Stimulated activated CD4-positive, alpha-beta T cell treated with anti-CD3 and anti-CD28 coated beads, Interleukin-2, amount 100 ng/mL, for 4 hours (primary cell): ENCODE data around the gene ZNF443.
A peak's percentile ranks its signal among the peaks of the same experiment; 100 is the strongest.
"Not testable (repeated sequence)": the region's sequence is repeated elsewhere in the genome, so short reads cannot be mapped to it uniquely, and the experiment has no call there.

Source experiments
- DNase-seq: peaks from one replicate; pipeline ENCODE4 v3.0.0-alpha.2; 2020; ENCODE audit warnings: low read depth

ZNF443 gene

GRCh38 chr19:12417273-12417672, 23.5 kb downstream of the ZNF443 start:
- DNase-seq, result not testable (repeated sequence)

DNA sequence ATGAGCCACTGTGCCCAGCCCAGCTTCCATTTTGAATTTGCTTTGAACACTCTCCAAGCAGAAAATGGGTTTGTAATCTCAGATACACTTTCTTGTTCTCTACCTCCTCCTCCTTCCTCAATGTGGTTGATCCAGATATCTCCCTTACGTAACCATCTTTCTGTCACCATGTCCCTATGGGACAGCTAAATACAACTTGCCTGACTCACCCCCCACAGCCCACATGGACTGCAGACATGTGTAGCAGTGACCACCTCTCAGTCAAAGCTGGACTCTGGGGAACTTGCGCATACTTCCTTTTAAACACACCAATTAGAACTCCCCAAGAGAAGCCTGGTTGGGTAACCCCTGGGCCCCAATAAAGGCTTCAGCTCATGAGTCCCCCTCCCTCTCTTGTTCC, 28.9 kb downstream of the ZNF443 start:
- DNase-seq, result no peak

DNA sequence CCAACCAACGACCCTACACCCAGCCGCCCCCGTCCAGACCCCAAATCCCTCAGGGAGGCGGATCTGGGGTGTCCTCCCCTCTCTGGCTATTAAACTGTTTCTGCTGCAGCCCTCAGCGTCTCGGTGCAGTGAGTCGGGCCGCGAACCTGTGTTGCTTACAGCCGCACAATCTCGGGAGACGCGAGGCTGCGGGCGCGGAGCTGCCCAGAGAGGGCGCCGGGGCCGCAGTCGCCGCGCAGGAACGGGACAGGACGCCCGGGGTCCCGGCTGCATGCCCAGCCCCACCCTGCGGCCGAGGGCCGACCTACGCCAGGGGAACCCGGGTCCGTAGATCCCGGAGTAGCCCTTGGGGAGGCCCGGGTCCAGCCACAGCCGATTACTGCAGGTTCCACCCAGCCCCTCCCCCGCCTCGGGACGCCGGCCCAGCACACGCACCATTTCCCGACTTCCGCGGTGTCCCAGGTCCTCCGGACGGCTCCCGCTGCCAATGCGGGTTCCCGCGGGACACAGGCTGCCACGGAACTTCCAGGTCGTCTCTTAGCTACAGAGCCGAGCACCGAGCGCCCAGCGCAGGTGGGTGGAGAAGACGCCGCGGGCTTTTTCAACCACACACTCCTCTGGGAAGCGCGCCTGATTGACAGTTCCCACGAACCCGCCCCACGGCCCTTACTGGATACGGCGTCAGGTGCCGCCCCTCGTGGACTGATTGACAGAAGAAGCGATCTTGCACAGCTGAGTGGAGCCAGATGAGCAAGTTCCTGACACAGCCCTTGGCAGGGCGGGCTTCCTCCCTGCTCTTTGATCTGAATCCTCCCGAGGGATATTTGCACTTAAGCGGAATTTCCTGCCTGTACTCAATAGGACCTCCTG, 40.0 kb downstream of the ZNF443 start, which contains the start of gene ZNF799:
Gene ZNF799 (minus strand): TSS at position 639 of the 870 bp plus-strand sequence. CDS start 201 bp downstream, at position 438.
- DNase-seq, result peak; percentile 75

GRCh38 chr19:12399901-12400632, 40.8 kb downstream of the ZNF443 start:
- peak; percentile 25 for DNase-seq

GRCh38 chr19:12391148-12391547, 49.7 kb downstream of the ZNF443 start:
- DNase-seq, result not testable (repeated sequence)

DNA sequence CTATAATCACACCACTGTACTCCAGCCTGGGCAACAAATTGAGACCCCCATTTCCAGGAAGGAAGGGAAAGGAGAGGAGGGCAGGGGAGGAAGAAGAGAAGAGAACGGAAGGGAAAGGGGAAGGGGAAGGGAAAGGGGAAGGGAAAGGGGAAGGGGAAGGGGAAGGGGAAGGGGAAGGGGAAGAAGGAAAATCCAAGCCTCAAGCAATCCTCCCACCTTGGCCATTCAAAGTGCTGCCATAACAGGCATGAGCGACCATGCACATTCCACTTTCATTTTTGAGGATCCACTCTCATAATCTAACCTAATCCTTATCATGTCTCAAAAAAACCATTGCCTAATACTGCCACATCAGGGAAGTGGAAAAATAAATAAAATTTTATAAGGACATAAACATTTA, 54.5 kb downstream of the ZNF443 start:
- DNase-seq, result not testable (repeated sequence)

DNA sequence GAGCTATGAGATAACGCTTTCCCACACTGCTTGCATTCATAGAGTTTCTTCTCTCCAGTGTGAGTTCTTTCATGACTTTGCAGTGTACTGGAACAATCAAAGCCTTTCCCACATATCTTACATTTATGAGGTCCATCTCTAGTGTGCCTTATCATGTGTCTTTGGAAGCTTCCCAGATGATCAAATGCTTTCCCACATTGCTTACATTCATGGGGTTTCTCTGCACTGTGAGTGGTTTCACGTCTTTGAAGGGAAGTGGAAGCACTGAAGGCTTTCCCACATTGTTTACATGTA, 60.4 kb downstream of the ZNF443 start:
- DNase-seq, result no peak

- DNase-seq, result no peak
Measured at GRCh38 chr19:12379732-12380443, 60.9 kb downstream of the ZNF443 start.
